B cell (primary cell): ENCODE data around the gene DYRK3. TPM values are rescaled to one million over a fixed set of nuclear protein-coding genes. Genes with fewer than 3 reads are reported as not detected.
A peak's percentile ranks its signal among the peaks of the same experiment; 100 is the strongest.

Source experiments
- ATAC-seq: fragments of 200-7000 bp; cut with Tn5 transposase; one replicate; pipeline ENCODE4 v1.10.0; 2021; ENCODE audit warnings: low read depth, mild to moderate bottlenecking, moderate number of reproducible peaks, moderate library complexity
- CTCF ChIA-PET: fragments of 350-600 bp; sonication (Branson Sonifier 250); formaldehyde crosslinking; loops from one replicate; lab custom pipeline; 2021; ENCODE audit warnings: antibody characterized with exemption, inconsistent platforms; lab: Charles Lee
- POLR2A ChIA-PET: fragments of 350-600 bp; sonication (Branson Sonifier 250); formaldehyde crosslinking; loops from one replicate; lab custom pipeline; 2021; ENCODE audit warnings: antibody characterized with exemption; lab: Charles Lee
- DNase-seq: peaks from one replicate; pipeline ENCODE4 v3.0.0; 2013
- H2AFZ ChIP-seq: 2 replicates; pipeline ENCODE4 v1.6.1; 2012; ENCODE audit warnings: mild to moderate bottlenecking, low read depth, low read length; ENCODE audit not compliant: insufficient read depth, poor library complexity, severe bottlenecking
- H3K27ac ChIP-seq, 2 donors: 1 replicate in 1 of 2; 2 replicates in 1 of 2; pipeline ENCODE4 v1.5.1; 2012 to 2013; ENCODE audit warnings: low read length in 2 of 2, mild to moderate bottlenecking in 2 of 2, moderate library complexity in 1 of 2
- H3K27me3 ChIP-seq, 4 experiments: fragments of 200-600 bp in 1 of 4; sonication (generic) in 1 of 4; replicated peaks in 1 of 4; 1 replicate in 2 of 4; 2 replicates in 2 of 4; pipeline versions ENCODE4 v1.6.1 to v1.7.0; 2013 to 2016; ENCODE audit warnings: low read length in 3 of 4, mild to moderate bottlenecking in 2 of 4, mixed read lengths in 1 of 4, moderate library complexity in 1 of 4; ENCODE audit not compliant: insufficient read depth in 4 of 4, control insufficient read depth in 3 of 4; ENCODE audit errors: control extremely low read depth in 1 of 4
- H3K36me3 ChIP-seq, 2 experiments: replicated peaks in 1 of 2; 1 replicate in 1 of 2; 2 replicates in 1 of 2; pipeline versions ENCODE4 v1.6.1 to v1.7.1; 2013; ENCODE audit warnings: low read length in 1 of 2; ENCODE audit not compliant: insufficient read depth in 2 of 2, control insufficient read depth in 1 of 2; ENCODE audit errors: control extremely low read depth in 1 of 2, extremely low read depth in 1 of 2
- H3K4me1 ChIP-seq, 2 donors: fragments of 200-600 bp in 1 of 2; sonication (generic) in 1 of 2; 1 replicate in 1 of 2; 2 replicates in 1 of 2; pipeline versions ENCODE4 v1.5.1 to v1.6.1; 2013 to 2017; ENCODE audit warnings: low read length in 2 of 2; ENCODE audit not compliant: control insufficient read depth in 2 of 2, insufficient read depth in 2 of 2
- H3K4me2 ChIP-seq: replicated peaks from 2 replicates; pipeline ENCODE3; 2012; ENCODE audit warnings: mild to moderate bottlenecking, low read depth, low read length; ENCODE audit not compliant: poor library complexity, severe bottlenecking
- H3K4me3 ChIP-seq, 5 experiments: fragments of 200-600 bp in 1 of 5; sonication (generic) in 1 of 5; 1 replicate in 3 of 5; 2 replicates in 2 of 5; pipeline versions ENCODE4 v1.5.1 to v1.7.0; 2011 to 2016; ENCODE audit warnings: low read length in 4 of 5, mild to moderate bottlenecking in 4 of 5, low read depth in 2 of 5, control low read depth in 1 of 5, moderate library complexity in 1 of 5; ENCODE audit not compliant: insufficient read depth in 1 of 5; ENCODE audit errors: control extremely low read depth in 1 of 5, extremely low read depth in 1 of 5
- H3K79me2 ChIP-seq: fragments of 200-600 bp; sonication (generic); one replicate; pipeline ENCODE4 v1.6.0; 2016; ENCODE audit warnings: low read length; ENCODE audit not compliant: control insufficient read depth, insufficient read depth
- H3K9ac ChIP-seq: fragments of 200-600 bp; sonication (generic); 2 replicates; pipeline ENCODE4 v1.6.1; 2017; ENCODE audit warnings: mild to moderate bottlenecking, low read length, moderate library complexity
- H3K9me3 ChIP-seq, 3 donors: one replicate each; pipeline versions ENCODE4 v1.6.1 to v1.7.1; 2013; ENCODE audit warnings: low read length in 2 of 3; ENCODE audit not compliant: control insufficient read depth in 2 of 3, insufficient read depth in 1 of 3; ENCODE audit errors: control extremely low read depth in 1 of 3
- H4K20me1 ChIP-seq: 2 replicates; pipeline ENCODE4 v1.6.0; 2012; ENCODE audit warnings: mild to moderate bottlenecking, low read length; ENCODE audit not compliant: insufficient read depth, control insufficient read depth, poor library complexity, severe bottlenecking
- H3K27ac Mint-ChIP-seq: one replicate; pipeline ENCODE4 v1.8.0; 2021; ENCODE audit warnings: mixed read lengths
- H3K27me3 Mint-ChIP-seq: one replicate; pipeline ENCODE4 v1.8.0; 2021; ENCODE audit warnings: mixed read lengths
- H3K4me1 Mint-ChIP-seq: one replicate; pipeline ENCODE4 v1.8.0; 2021; ENCODE audit warnings: mixed read lengths
- H3K4me3 Mint-ChIP-seq: one replicate; pipeline ENCODE4 v1.8.0; 2021; ENCODE audit warnings: mixed read lengths
- H3K9me3 Mint-ChIP-seq: one replicate; pipeline ENCODE4 v1.8.0; 2022; ENCODE audit warnings: mixed read lengths; ENCODE audit not compliant: insufficient read depth
- CTCF ChIP-seq: fragments of 200-600 bp; IDR thresholded peaks from one replicate; pipeline ENCODE4 v1.8.0; 2022; ENCODE audit warnings: antibody characterized with exemption, mild to moderate bottlenecking
- EZH2 ChIP-seq: IDR thresholded peaks from 2 replicates; pipeline ENCODE4 v1.6.1; 2012; ENCODE audit warnings: borderline replicate concordance, low read depth, mild to moderate bottlenecking, moderate library complexity, low read length; ENCODE audit not compliant: insufficient read depth, poor library complexity, severe bottlenecking
- WGBS: methylation state at CpG from one replicate; pipeline ENCODE4 v1.1.5; 2013; ENCODE audit warnings: missing lambda C conversion rate; ENCODE audit not compliant: insufficient coverage; 5-methylcytosine and 5-hydroxymethylcytosine counted together
- intact Hi-C: fragments of 100-400 bp; cut with micrococcal nuclease; formaldehyde crosslinking; loops from one replicate; pipeline ENCODE4 v1.10.0; 2022
- polyA plus RNA-seq: library from polyadenylated mRNA; depleted of rRNA; stranded (reverse); fragments of >200 nt; gene quantifications from 2 replicates; pipeline ENCODE4 v1.2.3, GENCODE V29; 2012
- total RNA-seq, 2 donors: library from RNA; stranded (reverse); fragments of 120-200 nt in 1 of 2; gene quantifications; 1 replicate in 1 of 2; 2 replicates in 1 of 2; pipeline versions ENCODE4 v1.2.3 to v1.2.4, GENCODE V29; 2013 to 2022

Gene DYRK3
- total and polyA plus RNA-seq, 2 donors (not counting 1 experiment from before 2014, with no cell fraction given): 0.30 TPM; not detected in 1

DNA sequence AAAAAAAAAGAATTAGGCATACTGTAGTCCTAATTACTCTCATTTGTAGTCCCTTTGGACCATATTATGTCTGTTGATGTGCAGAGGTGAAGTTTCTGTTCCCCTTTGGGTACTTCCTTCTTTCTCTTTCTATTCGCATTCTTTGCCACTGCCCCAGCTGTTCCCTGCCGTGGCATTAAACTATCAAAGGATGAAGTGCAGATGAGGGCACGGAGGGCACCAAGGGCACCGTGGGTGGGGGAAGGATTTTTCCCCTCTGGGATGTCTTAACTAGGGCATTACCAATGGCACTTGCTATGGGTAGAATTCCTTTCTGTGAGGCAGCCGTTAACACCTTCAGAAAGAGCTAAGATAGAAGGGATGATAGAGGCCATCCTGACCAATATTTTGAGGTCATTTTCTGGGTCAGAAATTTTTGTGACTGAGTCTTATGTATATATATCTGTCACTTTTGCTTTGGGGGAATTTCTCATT lies 44.4 kb downstream of the DYRK3 start:
- H3K27me3 ChIP-seq: peaks cover 0 to 24% (median 3%) of the 10 kb centered on the region in 4 experiments
- DNase-seq (peak; percentile 90), ATAC-seq (peak; percentile 88)
- CTCF ChIA-PET: interaction anchor here (0.8 to 2.3 kb wide), 8 partner anchors 13 to 256 kb away, joined by 3 to 23 read pairs (median 4); no protein-coding TSS in a partner anchor
- POLR2A ChIA-PET: interaction anchor here (0.6 to 1.2 kb wide), 4 partner anchors 9 to 92 kb away, joined by 3 to 6 read pairs (median 4); no protein-coding TSS in a partner anchor
- no peak overlapping the region for H3K9ac ChIP-seq
- H4K20me1 ChIP-seq: peaks cover 26% of the 10 kb centered on the region
- H3K4me1 ChIP-seq: peaks cover 65 to 76% of the 10 kb centered on the region in 2 donors
- H3K9me3 Mint-ChIP-seq: no peaks in the 10 kb centered on the region
- H2AFZ ChIP-seq: no peak overlapping the region
- 0% methylated on average over 2 of the region's 5 CpGs for WGBS
- H3K4me3 Mint-ChIP-seq: peak overlapping the region; percentile 86
- H3K4me2 ChIP-seq: peak overlapping the region; percentile 65
- H3K9me3 ChIP-seq: no peaks in the 10 kb centered on the region
- TF ChIP-seq EZH2 (no peak), CTCF (no peak)
- no peaks in the 10 kb centered on the region for H3K36me3 ChIP-seq
- H3K27ac Mint-ChIP-seq: peak overlapping the region; percentile 87
- H3K27ac ChIP-seq: peak overlapping the region in 1 of 2 donors; percentile 35
- intact Hi-C loops: loop anchor here (2.0 to 5.0 kb wide), 8 partner anchors 15 to 1047 kb away; partner anchors contain the start of genes CD55, DYRK3, ELK4 and PFKFB2
- H3K79me2 ChIP-seq: peaks cover 17% of the 10 kb centered on the region
- peaks cover 4% of the 10 kb centered on the region for H3K27me3 Mint-ChIP-seq
- peaks cover 72% of the 10 kb centered on the region for H3K4me1 Mint-ChIP-seq
- no peak overlapping the region for H3K4me3 ChIP-seq

GRCh38 chr1:206680279-206680678 lies 44.9 kb downstream of the DYRK3 start:
- H3K9ac ChIP-seq: no peak overlapping the region
- no peak overlapping the region for H2AFZ ChIP-seq
- peaks cover 0 to 24% (median 3%) of the 10 kb centered on the region in 4 experiments for H3K27me3 ChIP-seq
- Mint-ChIP-seq H3K27ac (peak overlapping the region; percentile 87), H3K4me3 (peak overlapping the region; percentile 86), H3K4me1 (peaks cover 72% of the 10 kb centered on the region), H3K27me3 (peaks cover 4% of the 10 kb centered on the region), H3K9me3 (no peaks in the 10 kb centered on the region)
- 87% methylated on average over 3 of the region's 4 CpGs for WGBS
- intact Hi-C loops: loop anchor here (2.0 to 5.0 kb wide), 4 partner anchors 245 to 1048 kb away; partner anchors contain the start of genes CD55, ELK4, PFKFB2 and YOD1
- no peak overlapping the region for H3K27ac ChIP-seq
- H4K20me1 ChIP-seq: peaks cover 26% of the 10 kb centered on the region
- H3K79me2 ChIP-seq: peaks cover 17% of the 10 kb centered on the region
- H3K4me2 ChIP-seq: peak overlapping the region; percentile 65
- POLR2A ChIA-PET: interaction anchor here (0.7 to 1.2 kb wide), 3 partner anchors 8 to 35 kb away, joined by 3 to 6 read pairs (median 4); no protein-coding TSS in a partner anchor
- ATAC-seq (no peak), DNase-seq (no peak)
- CTCF ChIA-PET: interaction anchor here (0.8 to 2.3 kb wide), 7 partner anchors 17 to 255 kb away, joined by 3 to 23 read pairs (median 3); no protein-coding TSS in a partner anchor
- TF ChIP-seq EZH2 (no peak), CTCF (no peak)
- H3K9me3 ChIP-seq: no peaks in the 10 kb centered on the region
- H3K4me3 ChIP-seq: no peak overlapping the region
- peaks cover 65 to 76% of the 10 kb centered on the region in 2 donors for H3K4me1 ChIP-seq
- H3K36me3 ChIP-seq: no peaks in the 10 kb centered on the region
